GM21619 (cell line): ENCODE measurements around the gene SPIB.
"Not testable (repeated sequence)": the region's sequence is repeated elsewhere in the genome, so short reads cannot be mapped to it uniquely, and the experiment has no call there.

Source experiments
- ATAC-seq: cut with Tn5 transposase; IDR thresholded peaks from one replicate; pipeline ENCODE4 v1.9.1; 2021; ENCODE audit not compliant: unreplicated experiment

Gene SPIB

DNA sequence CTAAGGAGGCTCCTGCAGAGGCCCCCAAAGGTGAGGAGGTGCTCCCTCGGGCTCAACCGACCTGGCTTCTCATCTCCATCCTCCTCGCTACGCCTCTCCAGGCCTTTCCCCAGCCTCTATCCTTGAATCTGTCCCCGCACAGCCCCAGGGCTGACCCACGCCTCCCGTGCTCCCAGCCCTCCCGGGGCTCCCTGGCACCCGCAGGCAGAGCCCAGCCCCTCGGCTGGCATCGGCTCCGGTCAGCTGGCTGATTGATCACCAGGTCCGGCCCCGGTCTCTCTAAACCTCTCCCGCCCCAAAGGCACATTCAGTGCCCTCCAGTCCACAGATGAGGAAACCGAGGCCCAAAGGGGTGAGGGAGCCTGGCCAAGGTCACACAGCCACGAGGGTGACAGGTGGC lies 16.5 kb downstream of the SPIB start:
- no peak for ATAC-seq

DNA sequence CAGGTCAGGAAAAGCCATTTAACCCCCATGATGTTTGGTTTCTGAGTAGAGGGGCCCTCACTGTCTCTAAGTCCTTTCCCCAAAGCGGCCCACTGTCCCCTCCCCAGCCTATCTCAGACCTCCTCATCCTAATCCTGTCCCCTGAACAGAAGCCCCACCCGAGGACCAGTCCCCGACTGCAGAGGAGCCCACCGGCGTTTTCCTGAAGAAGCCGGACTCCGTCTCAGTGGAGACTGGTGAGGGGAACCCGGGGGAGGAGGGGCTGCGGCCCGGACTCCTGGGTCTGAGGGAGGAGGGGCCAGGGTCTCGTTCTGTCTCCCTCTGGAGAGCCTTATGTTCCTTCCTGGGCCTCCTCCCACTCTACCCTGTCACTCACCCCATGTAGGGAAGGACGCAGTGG lies 16.9 kb downstream of the SPIB start:
- ATAC-seq = no peak

DNA sequence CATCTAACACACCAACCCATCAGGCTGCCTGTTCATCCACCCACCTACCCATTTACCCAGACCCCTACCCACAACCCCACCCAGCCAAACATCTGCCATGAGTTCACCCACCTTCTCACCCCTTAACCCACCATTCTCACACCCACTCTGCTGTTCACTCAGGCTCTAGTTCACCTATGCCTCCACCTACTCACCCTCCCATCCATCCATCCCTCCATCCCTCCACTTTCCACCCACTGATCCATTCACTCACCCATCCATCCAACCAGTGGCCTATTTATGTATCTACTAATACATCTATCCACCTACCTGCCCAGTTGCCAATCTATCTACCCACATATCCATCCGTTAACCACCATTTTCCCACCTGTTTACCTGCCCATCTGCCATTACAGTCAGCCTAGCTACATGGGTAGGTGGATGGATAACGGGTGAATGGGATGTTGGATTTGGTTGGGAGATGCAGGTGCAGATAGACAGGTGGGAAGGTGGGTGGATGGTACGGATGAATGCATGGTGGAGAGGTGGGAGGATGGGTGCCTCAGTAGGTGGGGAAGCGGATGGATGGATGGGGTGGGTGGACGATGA lies 19.2 kb downstream of the SPIB start:
- no peak for ATAC-seq

DNA sequence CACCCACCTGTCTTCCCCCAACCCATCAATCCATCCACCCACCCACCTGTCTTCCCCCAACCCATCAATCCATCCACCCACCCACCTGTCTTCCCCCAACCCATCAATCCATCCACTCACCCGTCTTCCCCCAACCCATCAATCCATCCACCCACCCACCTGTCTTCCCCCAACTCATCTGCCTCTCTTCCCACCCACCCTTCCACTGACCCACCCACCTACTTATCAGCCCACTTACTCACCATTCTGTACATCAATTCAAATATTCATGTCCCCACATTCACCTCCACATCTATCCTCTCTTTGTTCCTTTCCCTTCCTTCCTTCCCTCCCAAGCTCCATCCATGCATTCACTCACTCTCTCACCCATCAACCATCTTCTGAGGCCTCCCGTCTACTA lies 20.4 kb downstream of the SPIB start:
- ATAC-seq = not testable (repeated sequence)

DNA sequence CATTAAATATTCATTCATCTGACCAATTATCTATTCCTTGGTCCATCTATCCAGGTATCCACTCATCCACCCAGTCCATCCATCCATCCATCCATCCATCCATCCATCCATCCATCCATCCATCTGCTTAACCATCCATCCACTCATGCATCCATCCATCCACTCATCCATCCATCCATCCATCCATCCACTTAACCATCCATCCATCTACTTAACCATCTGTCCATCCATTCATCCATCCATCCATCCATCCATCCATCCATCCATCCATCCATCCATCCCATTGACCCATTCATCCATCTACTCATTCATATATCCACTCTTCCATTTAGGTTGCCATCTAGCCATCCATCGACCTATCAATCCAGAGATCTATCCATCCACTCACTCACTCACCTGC lies 25.3 kb downstream of the SPIB start:
- no peak for ATAC-seq

DNA sequence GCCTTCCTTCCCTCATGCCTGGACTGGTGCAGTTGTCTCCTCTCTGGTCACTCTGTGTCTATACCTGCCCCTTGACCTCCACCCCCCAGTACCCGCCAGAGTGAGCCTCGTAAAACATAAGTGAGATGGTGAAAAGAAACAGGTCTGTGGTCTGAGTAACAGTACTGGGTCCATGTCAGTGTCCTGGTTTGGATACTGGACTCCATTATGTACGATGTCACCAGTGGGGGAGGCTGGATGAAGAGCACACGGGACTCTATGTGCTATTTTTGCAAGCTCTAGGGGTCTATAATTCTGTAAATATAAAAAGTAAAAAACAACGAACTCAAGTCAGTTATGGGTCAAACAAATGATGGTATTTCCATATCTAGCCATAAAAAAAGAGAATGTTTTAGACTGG lies 28.3 kb downstream of the SPIB start:
- no peak for ATAC-seq

DNA sequence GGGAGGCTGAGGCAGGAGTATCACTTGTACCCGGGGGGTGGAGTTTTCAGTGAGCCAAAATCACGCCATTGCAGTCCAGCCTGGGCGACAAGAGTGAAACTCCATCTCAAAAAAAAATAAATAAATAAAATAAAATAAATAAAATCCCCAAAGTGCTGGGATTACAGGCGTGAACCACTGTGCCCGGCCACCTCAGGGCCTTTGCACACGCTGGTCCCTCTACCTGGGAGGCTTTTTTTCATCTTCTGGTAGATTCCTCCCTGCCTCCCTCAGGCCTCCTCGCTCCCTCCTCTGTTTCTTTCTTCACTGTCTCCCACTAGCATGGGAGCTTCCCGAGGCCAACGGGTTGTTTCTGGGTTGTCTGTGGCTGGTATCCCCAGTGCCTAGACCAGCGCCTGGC lies 29.0 kb downstream of the SPIB start:
- ATAC-seq = no peak

DNA sequence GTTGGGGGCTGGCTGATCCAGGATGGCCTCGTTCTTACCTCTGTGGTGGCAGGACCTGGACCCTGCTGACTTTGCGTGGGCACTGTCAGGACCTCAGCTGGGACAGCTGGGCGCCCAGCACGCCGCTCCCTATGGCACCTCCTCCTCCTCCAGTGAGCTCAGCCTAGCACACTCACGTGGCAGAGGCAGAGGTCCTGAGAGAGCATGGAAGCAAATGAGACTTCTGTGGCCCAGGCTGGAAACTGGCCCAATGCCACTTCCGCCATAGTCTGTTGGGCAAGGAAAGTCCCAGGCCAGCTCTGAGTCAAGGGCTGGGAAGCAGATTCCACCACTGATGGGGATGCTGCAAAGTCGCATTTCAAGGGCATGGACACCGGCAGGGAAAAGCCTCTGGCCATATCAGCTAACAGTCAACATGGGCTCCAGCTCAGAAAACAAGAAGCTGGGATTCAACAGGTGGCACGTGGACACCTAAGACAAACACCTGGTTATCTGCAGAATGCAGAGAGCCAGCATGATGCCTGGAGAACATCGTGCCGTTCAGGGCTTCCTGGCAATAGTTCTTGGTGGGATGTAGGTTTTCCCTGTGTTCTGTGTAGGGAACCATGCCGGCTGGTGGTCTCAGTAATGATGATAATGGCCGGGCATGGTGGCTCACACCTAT lies 30.6 kb downstream of the SPIB start:
- no peak for ATAC-seq

DNA sequence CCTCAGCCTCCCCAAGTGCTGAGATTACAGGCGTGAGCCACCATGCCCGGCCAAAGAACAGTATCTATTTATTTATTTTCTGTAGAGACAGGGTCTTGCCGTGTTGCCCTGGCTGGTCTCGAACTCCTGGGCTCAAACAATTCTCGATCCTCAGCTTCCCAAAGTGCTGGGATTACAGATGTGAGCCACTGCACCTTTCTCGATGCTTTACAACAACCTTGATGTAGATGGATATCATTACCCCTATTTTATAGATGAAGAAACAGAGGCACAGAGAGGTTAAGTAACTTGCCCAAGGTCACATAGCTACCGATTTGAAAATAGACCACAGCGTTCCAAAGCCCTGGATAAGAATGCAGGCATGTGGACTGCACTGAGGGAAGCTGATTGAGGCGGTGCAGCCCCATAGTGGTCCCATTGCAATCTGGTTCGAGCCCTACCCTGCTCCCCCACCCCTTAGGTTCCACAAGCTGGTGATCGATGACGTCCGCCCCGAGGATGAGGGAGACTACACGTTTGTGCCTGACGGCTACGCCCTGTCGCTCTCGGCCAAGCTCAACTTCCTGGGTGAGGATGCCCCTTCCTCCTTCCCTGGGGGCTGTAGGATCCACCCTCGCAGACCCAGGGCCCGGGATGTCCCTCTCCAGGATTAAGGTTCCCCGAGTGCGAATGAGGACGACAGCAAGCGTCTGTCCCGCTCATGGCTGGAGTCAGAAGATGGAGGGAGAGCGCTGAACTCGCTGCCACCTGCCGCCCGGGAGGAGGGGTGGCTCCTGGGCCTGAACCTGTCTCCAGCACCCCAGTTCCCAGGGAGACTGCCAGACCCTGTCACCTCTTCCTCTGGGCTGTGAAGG lies 31.9 kb downstream of the SPIB start:
- ATAC-seq = no peak

DNA sequence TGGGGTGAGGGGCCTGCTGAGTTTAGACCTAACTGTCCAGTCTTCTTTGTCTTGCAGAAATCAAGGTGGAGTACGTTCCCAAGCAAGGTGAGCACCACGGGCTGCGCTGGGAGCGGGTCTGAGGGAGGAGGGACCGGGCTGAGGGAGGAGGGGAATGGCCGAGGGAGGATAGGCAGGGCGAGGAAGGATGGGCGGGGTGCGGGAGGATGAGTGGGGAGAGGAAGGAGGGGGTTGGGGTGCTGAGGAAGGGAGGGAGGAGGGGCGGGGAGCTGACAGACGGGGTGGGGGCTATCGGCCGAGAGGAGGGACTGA lies 32.4 kb downstream of the SPIB start:
- no peak for ATAC-seq

DNA sequence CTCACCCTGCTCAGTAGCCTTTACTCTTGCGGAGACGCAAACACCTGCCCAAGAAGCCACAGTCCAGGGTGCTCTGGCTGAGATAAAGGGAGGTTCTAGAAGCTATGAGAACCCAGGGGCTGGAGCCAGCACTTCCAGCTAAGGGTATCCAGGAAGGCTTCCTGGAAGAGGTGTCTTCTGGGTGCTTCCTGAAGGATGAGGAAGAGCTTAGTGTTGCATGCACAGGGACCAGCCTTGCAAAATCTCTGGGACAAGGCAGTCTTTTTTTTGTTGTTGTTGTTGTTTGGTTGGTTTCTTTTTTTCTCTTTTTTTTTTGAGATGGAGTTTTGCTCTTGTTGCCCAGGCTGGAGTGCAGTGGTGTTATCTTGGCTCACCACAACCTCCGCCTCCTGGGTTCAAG lies 34.5 kb downstream of the SPIB start:
- ATAC-seq = no peak

DNA sequence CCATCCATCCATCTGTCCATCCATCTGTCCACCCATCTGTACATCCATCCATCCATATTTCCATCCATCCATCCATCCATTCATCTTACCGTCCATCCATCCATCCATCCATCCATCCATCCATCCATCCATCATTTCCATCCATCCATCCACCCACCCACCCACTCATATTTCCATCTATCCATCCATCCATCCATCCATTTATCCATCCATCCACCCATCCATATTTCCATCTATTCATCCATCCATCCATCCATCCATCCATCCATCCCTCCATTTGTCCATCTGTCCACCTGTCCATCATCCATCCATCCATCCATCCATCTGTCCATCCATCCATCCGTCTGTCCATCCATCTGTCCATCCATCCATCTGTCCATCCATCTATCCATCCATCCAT lies 37.3 kb downstream of the SPIB start:
- ATAC-seq = no peak

DNA sequence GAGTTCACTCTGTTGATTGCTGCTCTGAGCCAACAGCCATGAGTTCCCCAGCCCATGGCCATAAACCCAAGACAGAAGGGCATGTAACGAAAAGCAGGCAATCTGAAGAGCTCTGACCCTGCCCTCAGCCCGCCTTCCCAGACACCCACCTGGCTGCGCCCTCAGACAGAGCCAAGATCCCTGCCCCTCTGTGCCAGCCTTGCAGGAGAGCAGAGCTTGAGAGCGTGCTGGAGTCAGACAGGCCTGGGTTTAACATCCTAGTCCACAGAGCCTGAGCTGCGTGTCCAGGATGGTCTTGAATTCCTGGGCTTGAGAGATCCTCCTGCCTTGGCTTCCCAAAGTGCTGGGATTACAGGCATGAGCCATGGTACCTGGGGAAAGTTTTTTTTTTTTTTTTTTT lies 38.6 kb downstream of the SPIB start:
- no peak for ATAC-seq

DNA sequence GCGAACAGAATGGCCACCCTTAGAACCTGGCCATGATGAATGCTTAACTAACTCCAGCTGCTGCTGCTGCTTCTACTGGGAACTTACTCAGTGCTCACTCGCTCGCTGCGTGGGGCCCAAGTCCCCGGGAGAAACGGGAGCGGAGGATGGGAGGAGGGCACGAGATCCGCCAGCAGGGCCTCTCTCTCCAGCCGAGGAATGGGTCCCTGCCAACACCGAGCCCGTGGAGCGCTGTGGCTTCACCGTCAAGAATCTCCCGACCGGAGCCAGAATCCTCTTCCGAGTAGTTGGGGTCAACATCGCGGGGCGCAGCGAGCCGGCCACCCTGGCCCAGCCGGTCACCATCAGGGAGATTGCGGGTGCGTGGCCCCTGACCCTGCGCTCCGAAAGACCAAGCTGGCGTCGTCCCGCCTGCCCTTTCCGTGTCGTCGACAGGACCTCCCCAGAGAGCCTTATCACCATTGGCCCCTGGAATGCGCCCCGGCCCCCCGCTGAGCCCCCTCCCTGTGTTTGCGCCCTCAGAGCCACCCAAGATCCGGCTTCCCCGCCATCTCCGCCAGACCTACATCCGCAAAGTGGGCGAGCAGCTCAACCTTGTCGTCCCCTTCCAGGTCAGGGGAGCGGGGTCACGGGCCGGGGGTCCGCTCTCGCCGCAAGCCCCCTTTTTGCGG lies 39.8 kb downstream of the SPIB start:
- no peak for ATAC-seq

DNA sequence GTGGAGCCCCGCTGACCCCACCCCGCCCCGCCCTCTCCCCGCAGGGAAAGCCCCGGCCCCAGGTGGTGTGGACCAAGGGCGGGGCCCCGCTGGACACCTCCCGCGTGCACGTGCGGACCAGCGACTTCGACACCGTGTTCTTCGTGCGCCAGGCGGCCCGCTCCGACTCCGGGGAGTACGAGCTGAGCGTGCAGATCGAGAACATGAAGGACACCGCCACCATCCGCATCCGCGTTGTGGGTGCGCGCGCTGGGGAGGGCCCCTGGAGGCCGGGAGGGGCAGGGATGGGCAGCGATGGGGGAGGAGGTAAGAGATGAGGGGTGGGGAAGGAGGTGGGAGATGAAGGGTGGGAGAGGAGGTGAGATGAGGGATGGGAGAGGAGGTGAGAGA lies 40.3 kb downstream of the SPIB start:
- no peak for ATAC-seq

DNA sequence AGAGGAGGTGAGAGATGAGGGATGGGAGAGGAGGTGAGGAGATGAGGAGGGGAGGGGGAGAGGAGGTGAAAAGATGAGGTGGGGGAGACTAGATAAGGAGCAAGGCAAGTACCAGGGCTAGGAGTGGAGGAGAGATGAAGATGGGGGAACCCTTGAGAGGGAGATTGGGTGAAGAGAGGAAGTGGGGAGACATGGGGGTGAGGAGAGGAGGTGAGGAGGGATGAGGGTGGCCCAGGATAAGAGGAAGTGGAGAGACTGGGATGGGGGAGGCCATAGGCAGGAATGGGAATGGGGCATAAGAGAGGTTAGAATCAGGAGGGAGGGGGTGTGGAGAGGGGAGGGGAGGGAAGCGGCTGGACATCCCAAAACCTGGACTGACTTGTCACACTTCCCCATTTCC lies 40.9 kb downstream of the SPIB start:
- no peak for ATAC-seq

DNA sequence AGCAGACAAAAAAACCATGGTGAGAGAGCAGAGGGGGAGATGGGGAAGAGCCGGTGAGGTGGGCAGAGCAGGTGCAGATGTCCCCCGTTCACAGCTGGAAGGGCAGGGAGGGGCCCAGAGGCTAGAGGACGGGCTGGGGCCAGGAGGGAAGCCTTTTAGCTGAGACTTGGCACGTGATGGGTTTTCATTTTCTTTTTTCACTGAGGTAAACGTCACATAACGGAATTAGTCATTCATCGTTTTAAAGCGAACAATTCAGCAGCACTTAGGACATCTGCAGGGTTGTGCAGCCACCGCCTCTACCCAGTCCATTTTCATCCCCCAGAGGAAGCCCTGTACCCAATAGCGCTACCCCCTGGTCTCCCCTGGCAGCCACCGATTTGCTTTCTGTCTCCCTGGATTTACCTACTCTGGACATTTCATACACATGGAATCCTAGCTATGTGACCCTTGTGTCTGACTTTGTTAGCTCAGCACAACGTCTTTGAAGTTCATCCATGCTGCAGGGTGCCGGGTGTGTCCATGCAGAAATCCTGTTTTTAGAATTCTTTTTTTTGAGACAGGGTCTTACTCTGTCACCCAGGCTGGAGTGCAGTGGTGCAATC lies 41.5 kb downstream of the SPIB start:
- ATAC-seq = peak; percentile 61

DNA sequence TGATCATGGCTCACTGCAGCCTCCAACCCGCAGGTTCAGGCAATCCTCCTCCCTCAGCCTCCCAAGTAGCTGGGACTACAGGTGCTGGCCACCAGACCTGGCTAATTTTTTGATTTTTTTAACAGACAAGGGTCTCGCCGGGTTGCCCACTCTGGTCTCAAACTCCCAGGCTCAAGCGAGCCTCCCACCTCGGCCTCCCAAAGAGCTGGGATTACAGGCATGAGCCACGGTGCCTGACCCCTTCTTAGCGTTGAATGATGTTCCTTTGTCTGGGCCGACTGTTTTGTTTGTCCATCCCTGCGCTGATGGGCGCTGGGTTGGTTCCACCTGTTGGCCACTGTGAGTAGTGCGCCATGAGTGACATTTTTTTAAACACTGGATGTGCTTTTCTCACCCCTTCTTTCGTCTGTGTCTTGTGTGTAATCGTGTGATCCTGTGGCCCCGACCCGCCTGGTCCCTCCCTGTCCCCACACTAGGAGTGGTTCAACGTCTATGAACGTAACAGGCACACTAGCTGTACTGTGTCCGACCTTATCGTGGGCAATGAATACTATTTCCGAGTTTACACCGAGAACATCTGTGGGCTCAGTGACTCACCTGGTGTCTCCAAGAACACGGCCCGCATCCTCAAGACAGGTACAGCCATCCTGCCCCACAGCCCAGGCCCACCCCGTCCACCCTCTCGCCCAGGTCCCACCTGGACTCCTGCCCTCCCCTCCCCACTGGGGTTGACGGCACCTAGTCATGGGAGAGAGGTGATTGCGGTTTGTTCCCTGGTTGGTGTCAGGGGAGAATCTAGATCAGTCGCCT lies 42.5 kb downstream of the SPIB start:
- ATAC-seq = peak; percentile 55

DNA sequence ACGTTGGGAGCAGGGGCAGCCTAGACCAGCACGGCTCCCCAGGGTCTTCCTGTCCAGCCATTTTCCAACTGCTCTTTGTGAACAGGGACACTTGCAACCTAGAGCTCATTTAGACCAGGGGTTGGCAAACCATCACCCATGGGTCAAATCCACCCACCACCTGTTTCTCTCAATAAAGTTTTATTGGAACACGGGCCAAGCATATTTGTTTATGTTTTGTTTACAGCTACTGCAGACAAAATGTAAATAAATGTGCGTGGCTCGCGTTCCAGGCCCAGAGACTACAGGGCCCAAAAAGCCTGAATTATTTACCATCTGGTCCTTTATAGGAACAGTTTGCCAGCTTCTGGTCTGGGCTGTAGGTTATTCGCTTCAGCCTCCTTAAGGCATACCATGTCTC lies 44.2 kb downstream of the SPIB start:
- no peak for ATAC-seq

DNA sequence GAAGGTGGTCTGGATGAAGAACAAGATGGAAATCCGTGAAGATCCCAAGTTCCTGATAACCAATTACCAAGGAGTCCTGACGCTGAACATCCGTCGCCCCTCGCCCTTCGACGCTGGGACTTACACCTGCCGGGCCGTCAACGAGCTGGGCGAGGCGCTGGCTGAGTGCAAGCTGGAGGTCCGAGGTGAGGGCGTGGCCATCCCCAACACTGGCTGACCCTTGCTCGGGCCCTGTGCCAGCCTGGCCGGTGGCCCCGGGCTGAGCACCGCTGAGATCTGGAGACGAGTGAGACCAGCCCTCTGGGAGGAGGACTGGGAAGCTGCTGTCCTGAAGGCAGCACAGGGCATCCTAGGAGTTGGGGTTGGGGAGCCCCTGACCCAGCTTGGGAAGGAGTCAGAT lies 45.6 kb downstream of the SPIB start:
- ATAC-seq = no peak

DNA sequence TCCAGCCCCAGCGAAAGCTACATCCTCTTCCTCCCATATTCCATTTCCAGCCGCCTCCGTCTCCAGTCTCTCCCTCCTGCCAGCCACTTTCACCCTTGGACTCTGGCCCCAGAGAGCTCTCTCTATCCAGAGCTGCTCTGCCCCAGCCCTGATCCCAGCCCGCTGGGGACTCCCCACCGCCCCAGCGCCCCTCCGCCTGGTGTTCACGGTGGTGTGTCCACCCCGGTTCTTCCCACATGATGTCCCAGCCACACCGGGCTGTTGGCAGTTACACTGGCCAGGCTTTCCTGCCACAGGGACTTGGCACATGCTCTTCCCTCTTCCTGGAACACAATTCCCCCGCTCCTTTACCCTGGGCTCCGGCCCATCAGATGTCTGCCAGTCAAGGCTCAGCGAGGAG lies 46.3 kb downstream of the SPIB start:
- no peak for ATAC-seq
